Stimulated activated CD4-positive, alpha-beta T cell treated with anti-CD3 and anti-CD28 coated beads, Interleukin-15, amount 100 ng/mL, for 24 hours (primary cell): Measurements from ENCODE around the gene BLTP3A.
"Not testable (repeated sequence)": the region's sequence is repeated elsewhere in the genome, so short reads cannot be mapped to it uniquely, and the experiment has no call there.

ENCODE experiments used
- DNase-seq: peaks from one replicate; pipeline ENCODE4 v3.0.0-alpha.2; 2020

The BLTP3A gene

GRCh38 chr6:34791164-34791700 lies 651 bp upstream of the BLTP3A start:
- DNase-seq = peak; percentile 57

- DNase-seq = peak; percentile 32
Measured at GRCh38 chr6:34792605-34793500, 970 bp downstream of the BLTP3A start.

GRCh38 chr6:34793877-34794276 lies 2.0 kb downstream of the BLTP3A start:
- DNase-seq = no peak

GRCh38 chr6:34795836-34796425 lies 4.0 kb downstream of the BLTP3A start:
- no peak for DNase-seq

DNA sequence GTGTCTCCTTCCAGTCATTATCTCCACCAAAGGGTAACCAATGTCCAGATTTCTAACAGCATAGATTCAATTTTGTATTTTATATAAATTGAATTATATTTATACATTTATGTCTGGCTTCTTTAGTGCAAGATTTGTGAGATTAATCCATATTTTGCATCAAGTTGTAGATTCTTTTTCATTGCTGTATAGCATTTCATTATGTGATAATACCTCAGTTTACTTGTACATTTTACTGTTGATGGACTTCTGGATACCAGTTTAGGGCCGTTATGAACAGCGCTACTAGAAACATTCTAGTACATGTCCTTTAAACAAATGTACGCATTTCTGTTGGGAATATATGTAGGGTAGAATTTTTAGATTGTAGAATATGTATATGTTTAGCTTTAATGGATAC lies 6.2 kb downstream of the BLTP3A start:
- DNase-seq = no peak

DNA sequence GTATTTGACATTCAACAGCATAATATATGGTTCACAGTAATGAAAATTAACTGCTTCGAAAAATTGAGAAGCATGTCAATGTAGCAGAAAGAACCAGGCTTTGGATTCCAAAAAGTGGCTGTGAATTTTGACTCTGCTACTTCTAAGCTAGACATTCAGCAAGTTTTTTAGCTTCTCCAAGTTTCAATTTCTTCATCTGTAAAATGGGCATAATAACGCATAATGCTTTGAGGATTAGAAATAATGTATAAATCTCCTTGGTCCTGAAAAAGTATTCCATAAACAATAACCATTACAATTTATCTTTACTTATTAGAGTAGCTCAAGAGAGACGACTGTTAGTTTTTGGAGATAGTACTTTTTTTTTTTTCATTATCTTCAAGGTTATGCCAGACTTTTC lies 7.7 kb downstream of the BLTP3A start:
- no peak for DNase-seq

DNA sequence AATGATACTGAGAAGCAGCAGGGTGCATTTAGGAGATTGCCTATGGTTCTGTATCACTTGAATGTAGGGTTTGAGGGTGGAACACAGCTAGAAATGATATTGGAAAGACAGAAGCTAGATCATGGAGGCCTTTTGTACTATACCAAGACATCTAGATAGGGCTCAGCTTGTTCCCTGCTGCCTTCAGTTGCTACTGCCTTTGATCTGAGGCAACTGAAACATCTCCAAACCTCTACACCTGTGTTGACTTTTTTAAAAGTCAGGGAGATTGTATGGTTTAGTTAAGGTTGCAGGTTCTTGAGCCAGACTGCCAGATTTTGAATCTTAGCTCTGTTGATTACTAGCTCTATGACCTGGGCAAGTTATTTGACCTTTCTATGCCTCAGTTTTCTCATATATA lies 12.7 kb downstream of the BLTP3A start:
- DNase-seq = no peak

- not testable (repeated sequence) for DNase-seq
Measured at GRCh38 chr6:34805074-34805473, 13.2 kb downstream of the BLTP3A start.

DNA sequence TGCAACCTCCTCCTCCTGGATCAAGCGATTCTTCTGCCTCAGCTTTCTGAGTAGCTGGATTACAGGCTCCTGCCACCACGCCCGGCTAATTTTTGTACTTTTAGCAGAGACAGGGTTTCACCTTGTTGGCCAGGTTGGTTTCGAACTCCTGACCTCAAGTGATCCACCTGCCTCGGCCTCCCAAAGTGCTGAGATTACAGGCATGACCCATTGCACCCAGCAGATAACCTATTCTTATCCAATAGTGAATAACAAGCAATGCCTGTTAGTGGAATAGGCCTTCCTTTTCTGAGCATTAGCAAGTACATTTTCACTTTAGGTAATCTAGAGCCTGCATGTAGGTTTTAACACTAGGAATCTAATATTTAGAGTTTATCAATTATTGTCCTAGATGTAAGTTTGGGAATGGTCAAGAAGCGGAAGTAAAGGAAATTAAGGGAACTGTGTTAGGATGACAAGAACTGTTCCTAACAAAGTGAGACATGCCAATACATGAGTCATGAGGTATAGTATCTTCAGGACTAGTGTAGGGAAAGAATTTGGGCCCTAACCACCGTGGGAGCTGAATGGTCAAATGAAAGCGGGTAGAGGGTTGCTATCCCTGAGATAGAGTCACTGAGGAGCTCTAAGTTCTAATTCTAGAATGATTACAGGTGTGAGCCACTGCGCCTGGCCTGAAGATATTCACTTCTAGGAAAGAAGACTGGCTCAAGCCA lies 15.0 kb downstream of the BLTP3A start:
- DNase-seq = no peak

GRCh38 chr6:34808473-34808872 lies 16.6 kb downstream of the BLTP3A start:
- not testable (repeated sequence) for DNase-seq

GRCh38 chr6:34809419-34809818 lies 17.5 kb downstream of the BLTP3A start:
- not testable (repeated sequence) for DNase-seq

DNA sequence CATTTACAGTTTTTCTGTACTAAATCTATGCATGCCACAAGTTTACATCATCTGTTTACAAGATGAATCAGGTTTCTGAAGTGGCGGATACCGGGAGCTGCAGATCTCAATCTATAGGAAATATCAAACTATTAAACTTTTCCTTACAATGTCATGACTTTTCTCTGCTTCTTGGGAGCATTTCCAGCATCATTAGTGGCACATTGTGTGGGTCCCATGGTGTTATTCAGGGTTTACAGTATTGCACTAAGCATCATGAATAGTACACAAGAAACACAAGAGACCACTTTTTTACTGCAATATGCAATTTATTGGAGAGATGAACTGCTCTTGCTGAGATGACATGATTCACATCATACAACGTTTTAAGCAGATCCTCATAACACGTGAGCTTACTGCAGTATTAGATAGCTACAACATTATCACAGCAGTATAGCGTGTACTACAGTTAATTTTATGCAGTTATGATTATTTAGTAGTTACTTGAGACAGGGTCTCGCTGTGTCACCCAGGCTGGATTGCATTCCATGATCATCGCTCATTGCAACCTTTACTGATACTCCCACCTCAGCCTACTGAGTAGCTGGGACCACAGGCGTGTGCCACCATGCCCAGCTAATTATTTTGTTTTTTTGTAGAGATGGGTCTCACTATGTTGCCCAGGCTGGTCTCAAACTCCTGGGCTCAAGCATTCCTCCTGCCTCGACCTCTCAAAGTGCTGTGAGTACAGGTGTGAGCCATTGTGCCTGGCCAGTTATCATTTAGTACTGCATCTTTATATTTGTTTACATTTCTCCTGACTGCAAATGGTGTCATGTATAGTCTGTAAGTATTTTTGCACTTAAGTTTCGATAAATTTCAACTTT lies 18.4 kb downstream of the BLTP3A start:
- no peak for DNase-seq

- DNase-seq = peak; percentile 43
Measured at GRCh38 chr6:34810936-34811632, 19.2 kb downstream of the BLTP3A start.

GRCh38 chr6:34813028-34813713 lies 21.3 kb downstream of the BLTP3A start:
- DNase-seq = no peak

- no peak for DNase-seq
Measured at GRCh38 chr6:34816635-34817301, 24.9 kb downstream of the BLTP3A start.

- no peak for DNase-seq
Measured at GRCh38 chr6:34817446-34817845, 25.6 kb downstream of the BLTP3A start.

DNA sequence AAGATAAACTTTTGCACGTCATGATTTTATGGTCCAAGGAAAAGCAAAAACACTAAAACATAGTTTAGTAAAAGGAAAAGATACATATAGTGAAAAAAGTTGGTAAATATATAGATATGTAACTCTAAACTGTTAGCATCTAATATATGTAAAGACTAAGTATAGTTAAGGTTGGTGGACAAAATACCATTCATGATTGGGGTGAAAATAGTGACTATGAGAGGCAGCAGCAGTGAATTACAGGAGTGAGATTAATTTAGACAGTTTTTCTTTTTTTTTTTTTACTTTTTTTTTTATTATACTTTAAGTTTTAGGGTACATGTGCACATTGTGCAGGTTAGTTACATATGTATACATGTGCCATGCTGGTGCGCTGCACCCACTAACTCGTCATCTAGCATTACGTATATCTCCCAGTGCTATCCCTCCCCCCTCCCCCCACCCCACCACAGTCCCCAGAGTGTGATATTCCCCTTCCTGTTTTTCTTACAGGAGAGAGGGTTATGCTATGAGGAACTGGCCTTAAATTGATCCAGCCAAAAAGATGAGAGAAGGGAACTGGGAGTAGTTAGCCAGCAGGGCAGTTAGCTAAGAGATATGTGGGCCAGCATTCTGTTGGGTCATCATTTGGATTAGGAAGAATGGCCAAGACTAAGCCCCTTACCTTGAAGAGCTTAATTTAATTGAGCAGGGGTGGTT lies 27.1 kb downstream of the BLTP3A start:
- DNase-seq = not testable (repeated sequence)

- no peak for DNase-seq
Measured at GRCh38 chr6:34819571-34820480, 27.9 kb downstream of the BLTP3A start.

DNA sequence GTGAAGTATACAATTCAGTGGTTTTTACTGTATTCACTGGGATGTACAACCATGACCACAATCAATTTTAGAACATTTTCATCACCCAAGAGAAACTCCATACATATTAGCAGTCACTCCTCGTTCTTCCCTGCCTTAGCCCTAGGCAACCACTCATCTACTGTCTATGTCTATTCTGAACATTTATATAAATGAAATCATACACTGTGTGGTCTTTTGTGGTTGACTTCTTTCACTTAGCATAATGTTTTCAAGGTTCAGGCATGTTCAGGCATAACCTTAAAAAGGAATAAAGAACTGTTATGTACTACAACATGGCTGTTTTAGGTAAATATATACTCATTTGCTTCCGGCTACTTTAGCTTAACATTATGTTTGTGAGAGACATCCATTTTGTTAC lies 37.3 kb downstream of the BLTP3A start:
- no peak for DNase-seq
